Gastroesophageal sphincter (tissue), 3 donors: ENCODE measurements around the gene FSTL5.

ENCODE experiments used
- CTCF ChIP-seq, 4 experiments: fragments of 200-600 bp in 2 of 4; fragments of 450-650 bp in 2 of 4; sonication (generic) in 1 of 4; IDR thresholded peaks; one replicate each; pipeline ENCODE4 v1.5.1; 2017 to 2019; ENCODE audit warnings: antibody characterized with exemption in 4 of 4, mild to moderate bottlenecking in 2 of 4, moderate library complexity in 2 of 4
- EP300 ChIP-seq: sonication (generic); formaldehyde crosslinking; IDR thresholded peaks from one replicate; pipeline ENCODE4 v1.6.1; 2017; ENCODE audit warnings: antibody characterized with exemption, mild to moderate bottlenecking
- POLR2A ChIP-seq, 2 donors: fragments of 450-650 bp; IDR thresholded peaks; one replicate each; pipeline ENCODE4 v1.6.1; 2017; ENCODE audit warnings: antibody characterized with exemption in 2 of 2, mild to moderate bottlenecking in 2 of 2, moderate library complexity in 1 of 2
- POLR2AphosphoS5 ChIP-seq: sonication (generic); formaldehyde crosslinking; IDR thresholded peaks from one replicate; pipeline ENCODE4 v1.6.1; 2017; ENCODE audit warnings: antibody characterized with exemption

- TF ChIP-seq CTCF (IDR thresholded peaks at IDR 0.05) = no peak
- no peak for TF ChIP-seq POLR2A (IDR thresholded peaks at IDR 0.05)
- no peak for TF ChIP-seq EP300
- no peak for TF ChIP-seq POLR2AphosphoS5
These were observed 559.1 kb downstream of the FSTL5 start for GRCh38 chr4:161604516-161605300.
